ENCODE measurements around the gene FAF2.
"Not testable (repeated sequence)": the region's sequence is repeated elsewhere in the genome, so short reads cannot be mapped to it uniquely, and the experiment has no call there.

Gene FAF2

DNA sequence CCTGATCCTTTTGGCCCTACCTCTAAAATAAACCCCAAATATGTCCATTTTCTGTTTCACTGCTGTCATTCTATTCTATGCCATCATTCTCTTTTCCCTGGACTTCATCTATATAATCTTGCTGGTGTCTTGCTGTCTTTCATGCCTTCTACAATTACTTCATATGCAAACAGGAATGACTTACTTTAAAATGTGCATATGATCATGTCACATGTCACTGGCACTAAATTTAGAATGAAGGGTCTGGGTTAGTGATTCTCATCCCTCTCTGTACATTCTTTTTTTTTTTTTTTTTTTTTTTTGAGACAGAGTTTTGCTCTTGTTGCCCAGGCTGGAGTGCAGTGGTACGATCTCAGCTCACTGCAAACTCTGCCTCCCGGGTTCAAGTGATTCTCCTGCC lies 22.9 kb downstream of the FAF2 start:
- H3K4me3 ChIP-seq (ENCODE audit: low read length), result no peak overlapping the region
- DNase-seq (ENCODE audit: low read depth), result no peak
- TF ChIP-seq CTCF (conservative IDR thresholded peaks at IDR 0.05; ENCODE audit: low read depth, low read length), result no peak

DNA sequence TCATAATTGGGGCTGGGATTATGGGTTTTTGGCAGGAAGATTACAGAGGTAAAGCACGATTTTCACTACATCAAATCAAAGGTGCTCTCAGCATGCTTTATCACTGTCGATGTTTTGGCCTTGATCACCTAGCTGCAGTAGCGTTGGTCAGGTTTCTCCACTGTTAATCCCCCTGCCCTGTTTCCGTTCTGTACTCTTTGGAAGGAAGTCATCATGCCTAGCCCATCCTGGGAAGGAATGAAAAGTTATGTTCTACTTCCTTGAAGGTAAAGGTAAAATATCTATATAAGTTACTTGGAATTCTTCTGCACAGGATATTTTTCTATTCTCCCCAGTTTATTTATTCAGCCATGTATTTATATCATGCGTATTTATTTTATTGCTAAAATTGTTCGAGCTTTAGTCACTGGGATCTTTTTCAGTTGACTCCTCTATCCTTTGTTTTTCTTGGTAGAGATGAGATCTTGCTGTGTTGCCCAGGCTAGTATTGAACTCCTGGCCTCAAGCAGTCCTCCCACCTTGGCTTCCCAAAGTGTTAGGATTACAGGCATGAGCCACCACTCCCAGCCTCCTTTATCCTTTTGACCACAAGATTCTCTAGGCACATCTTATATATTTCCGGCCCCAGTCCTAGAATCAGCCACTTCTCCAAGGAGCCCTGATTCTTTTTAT lies 25.3 kb downstream of the FAF2 start:
- no peak overlapping the region for H3K4me3 ChIP-seq (ENCODE audit: low read length)
- no peak for TF ChIP-seq CTCF (conservative IDR thresholded peaks at IDR 0.05; ENCODE audit: low read depth, low read length)
- DNase-seq (ENCODE audit: low read depth), result no peak

DNA sequence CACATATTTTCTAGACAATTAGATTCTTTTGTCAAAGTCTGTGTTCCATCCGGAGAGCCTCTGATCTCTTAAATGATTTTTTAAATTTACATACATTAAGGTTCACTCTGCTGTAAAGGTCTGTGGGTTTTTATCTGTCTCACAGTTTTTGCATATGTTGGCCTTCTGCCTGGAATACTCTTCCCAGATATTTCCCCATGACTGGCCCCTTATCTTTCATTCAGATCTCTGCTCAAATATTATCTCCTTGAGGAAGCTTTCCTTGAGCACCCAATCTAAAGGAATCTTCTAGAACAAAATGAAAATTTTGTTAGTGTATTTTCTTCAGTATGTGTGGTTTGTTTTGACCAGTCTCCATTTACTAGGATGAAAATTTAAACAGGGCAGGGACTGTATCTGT lies 26.3 kb downstream of the FAF2 start:
- no peak for DNase-seq (ENCODE audit: low read depth)
- H3K4me3 ChIP-seq (ENCODE audit: low read length), result no peak overlapping the region
- no peak for TF ChIP-seq CTCF (conservative IDR thresholded peaks at IDR 0.05; ENCODE audit: low read depth, low read length)

DNA sequence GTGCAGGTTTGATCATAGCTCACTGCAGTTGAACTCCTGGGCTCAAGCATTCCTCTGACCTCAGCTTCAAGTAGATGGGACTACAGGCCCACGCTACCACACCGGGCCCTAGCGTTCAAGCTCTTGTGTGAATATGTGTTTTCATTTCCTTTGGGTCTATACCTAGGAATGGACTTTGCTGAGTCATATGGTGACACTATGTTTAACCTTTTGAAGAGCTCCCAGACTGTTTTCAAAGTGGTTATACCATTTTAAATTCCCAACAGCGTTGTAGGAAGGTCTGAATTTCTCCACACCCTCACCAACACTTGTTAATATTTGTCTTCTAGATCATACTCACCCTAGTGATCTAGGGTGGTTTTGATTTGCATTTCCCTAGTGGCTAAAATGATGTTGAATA lies 33.5 kb downstream of the FAF2 start:
- TF ChIP-seq CTCF (conservative IDR thresholded peaks at IDR 0.05; ENCODE audit: low read depth, low read length), result no peak
- no peak overlapping the region for H3K4me3 ChIP-seq (ENCODE audit: low read length)
- no peak for DNase-seq (ENCODE audit: low read depth)

DNA sequence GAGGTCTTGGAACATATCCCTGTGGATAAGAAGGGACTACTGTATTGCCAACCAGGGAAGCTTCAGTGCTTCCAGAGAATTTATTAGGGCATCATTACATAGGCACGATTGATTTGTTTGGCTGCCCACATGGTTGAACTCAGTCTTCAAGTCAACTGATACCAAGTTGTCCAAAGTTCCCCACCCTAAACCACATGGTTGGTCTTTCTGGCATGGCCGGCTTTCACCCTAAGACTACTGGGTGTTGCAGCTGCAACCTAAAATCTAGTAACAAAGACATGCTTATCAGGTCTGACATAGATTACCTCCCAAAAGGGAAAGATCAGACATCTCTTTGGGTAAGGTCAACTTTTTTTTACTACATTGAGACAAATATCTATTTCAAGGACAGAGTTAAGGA lies 37.0 kb downstream of the FAF2 start:
- TF ChIP-seq CTCF (conservative IDR thresholded peaks at IDR 0.05; ENCODE audit: low read depth, low read length), result no peak
- no peak for DNase-seq (ENCODE audit: low read depth)
- H3K4me3 ChIP-seq (ENCODE audit: low read length), result no peak overlapping the region

GRCh38 chr5:176486189-176486757 lies 38.1 kb downstream of the FAF2 start:
- DNase-seq (ENCODE audit: low read depth), result no peak
- no peak overlapping the region for H3K4me3 ChIP-seq (ENCODE audit: low read length)
- TF ChIP-seq CTCF (conservative IDR thresholded peaks at IDR 0.05; ENCODE audit: low read depth, low read length), result no peak

- DNase-seq (ENCODE audit: low read depth); H3K4me3 ChIP-seq (ENCODE audit: low read length): not testable (repeated sequence)
Measured at GRCh38 chr5:176487160-176487559, 39.0 kb downstream of the FAF2 start.
